ENCODE data around the gene OXA1L.
"Not testable (repeated sequence)": the region's sequence is repeated elsewhere in the genome, so short reads cannot be mapped to it uniquely, and the experiment has no call there.

The OXA1L gene

GRCh38 chr14:22802860-22803686, 36.6 kb downstream of the OXA1L start:
- no peak for DNase-seq

GRCh38 chr14:22803687-22803974, 37.1 kb downstream of the OXA1L start:
- no peak for DNase-seq

GRCh38 chr14:22805235-22805634, 38.7 kb downstream of the OXA1L start:
- not testable (repeated sequence) for DNase-seq

- no peak for DNase-seq
Observed at GRCh38 chr14:22807432-22808087, 41.1 kb downstream of the OXA1L start.

DNA sequence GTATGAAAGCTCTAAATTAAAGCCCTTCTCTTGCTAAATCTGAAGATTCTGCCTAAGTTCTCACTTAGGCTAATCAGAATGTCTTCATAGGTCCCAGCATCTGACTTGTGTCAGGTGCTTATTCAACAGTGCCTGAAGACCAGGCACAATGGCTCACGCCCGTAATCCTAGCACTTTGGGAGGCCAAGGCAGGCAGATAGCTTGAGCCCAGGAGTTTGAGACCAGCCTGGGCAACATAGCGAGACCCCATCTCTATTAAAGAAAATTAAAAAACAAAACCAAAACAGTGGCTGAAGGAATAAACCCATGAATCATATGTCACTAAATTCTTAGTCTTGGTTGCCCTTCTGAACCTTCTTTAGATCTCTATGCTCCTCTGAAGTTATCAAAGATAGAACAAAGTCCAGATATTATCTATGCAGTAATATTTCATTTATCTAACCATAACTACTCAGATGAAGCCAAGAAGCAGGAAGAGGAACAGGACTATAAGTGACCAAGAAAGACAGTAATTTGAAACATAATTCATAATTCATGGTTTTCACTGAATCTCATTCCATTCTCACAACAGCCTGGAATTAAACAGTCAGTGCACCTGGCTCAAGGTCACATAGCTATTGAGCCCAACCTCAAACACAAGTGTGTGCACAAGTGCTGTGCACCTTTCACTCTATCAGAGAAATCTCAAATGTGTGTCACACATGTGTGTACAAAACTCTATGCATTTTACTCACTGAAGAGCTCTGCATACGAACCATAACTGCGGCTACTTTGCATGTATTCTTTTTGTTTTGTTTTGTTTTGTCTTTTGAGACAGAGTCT, 42.1 kb downstream of the OXA1L start:
- no peak for DNase-seq

DNA sequence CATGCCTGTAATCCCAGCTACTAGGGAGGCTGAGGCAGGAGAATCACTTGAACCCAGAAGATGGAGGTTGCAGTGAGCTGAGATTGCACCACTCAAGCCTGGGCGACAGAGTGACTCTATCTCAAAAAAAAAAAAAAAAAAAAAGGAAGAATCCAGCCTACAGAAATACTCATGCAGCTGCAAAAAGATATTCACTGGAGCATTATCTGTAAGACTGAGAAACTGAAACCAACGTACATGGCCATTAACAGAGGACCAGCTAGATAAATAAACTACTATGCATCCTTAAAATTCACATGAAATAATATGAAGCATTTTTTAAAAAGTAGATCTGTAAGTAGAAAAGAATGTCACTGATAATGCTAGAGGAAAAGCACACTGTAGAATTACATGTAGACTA, 45.2 kb downstream of the OXA1L start:
- DNase-seq = no peak

GRCh38 chr14:22812744-22813143, 46.3 kb downstream of the OXA1L start:
- DNase-seq = no peak

DNA sequence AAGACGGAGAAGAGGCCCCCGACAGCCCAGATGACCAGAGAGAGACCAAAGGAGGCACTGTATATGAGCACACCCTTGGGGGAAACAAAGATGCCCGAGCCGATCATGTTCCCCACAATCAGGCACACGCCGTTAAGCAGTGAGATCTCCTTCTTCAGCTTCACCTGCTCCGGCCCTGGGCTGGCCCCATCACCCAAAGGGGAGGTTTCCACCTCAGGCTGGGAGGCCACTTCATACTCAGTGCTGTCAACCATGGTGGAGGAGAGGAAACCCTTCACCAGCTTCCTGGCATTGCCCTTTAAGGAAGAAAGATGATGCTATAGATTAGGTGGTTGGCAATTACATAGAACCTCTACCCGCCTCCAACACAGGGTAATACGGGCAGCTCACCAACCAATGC, 46.7 kb downstream of the OXA1L start:
- DNase-seq = no peak

DNA sequence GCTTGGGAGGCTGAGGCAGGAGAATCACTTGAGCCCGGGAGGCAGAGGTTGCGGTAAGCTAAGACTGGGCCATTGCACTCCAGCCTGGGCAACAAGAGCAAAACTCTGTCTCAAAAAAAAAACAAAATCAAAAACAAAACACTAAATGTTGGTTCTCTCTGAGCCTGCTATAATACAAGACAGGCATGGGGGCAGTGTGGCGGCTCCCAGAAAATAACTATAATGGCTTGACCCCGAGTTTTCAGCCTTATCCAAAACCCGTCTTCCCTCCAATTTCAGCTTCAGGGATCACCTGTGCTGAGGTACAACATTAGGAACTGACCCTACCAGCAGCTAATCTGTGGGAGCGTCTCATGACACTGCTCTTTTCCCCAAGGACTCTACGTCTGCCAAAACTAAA, 47.9 kb downstream of the OXA1L start:
- DNase-seq = no peak

DNA sequence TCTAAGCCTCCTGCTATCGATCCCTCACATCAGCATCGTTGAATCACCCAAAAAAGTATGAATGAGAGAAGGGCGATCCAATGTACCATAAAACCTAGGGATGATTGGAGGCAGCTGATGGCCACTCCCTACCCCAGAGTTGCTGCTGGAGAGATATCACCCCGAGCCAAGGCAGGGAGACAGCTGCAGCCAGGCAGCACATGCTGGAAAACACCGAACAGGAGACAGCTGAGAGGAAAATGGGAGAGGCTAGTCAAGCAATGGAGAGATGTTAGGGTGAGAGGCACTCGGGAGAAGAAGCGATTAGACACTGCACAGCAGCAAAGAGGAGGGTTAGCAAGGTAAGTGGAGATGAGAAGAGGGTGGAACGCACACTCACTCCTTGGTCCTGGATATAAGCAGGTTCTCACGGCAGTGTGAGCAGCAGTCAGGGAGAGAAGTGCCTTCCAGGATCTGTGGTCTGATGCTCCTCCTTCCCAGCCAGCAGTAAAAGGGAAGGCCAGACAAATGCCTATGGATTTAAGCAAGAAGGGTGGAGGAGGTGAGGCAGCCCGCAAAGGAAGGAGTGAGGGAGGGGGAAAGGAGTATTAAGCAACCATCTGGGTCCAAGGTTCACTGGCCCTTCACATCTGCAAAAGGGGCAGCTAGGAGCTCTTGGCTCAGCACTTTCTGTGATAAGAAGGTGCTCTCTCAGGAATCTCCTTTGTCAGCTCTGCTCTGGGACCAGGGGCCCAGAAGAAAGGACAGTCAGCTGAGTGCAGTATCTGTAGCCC, 48.6 kb downstream of the OXA1L start, which contains the start of gene SLC7A7:
Gene SLC7A7 (minus strand): TSS at position 495 of the 773 bp plus-strand sequence. CDS start 2,037 bp downstream, outside the sequence.
- DNase-seq = no peak

DNA sequence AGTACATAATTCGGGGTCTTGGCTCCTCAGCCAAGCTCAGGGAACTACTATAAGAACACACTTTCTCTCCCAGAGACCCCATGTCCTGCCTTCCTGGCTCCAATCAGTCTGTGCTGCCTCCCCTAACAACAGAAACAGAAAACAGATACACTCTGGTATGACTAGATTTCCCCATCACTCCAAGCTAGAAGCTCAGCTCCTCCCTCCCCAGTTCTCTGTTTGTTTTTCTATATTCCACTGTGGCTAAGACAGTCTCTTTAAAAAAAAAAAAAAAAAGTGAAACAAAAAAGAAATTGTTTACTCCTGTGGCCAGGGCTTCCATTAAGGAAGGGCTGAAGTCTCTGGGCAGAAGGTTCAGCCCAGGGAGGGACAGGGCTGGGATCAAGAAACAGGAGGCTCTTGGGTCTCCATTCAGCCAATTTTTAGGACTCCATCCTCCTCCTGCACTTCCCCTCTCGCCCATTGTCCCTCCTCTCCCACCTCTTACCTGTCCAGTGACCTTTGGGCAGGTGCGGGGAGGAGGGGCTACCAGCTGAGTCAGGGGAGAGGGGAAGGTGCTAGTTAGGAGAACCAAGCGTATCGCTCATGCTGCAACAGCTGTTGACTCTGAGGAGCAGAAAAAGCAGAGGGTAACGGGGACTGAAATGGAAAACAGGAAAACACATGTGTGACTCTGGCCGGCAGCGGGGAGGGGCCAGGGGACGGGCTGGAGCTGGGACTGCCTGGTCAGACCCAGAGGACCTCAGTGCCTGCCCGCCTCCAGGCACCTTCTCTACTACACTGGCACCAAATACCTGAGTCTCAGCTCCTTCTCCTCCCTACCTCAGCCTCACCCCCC, 52.9 kb downstream of the OXA1L start:
- no peak for DNase-seq

GRCh38 chr14:22820731-22821130, 54.2 kb downstream of the OXA1L start:
- no peak for DNase-seq

- DNase-seq = no peak
Observed at GRCh38 chr14:22821193-22822015, 54.9 kb downstream of the OXA1L start.

GRCh38 chr14:22822016-22822570, 55.6 kb downstream of the OXA1L start:
- no peak for DNase-seq

Measured in stimulated activated naive CD4-positive, alpha-beta T cell treated with Interleukin-2 at 50 U/mL for 16 hours (primary cell).